HepG2 (cell line): Measurements from ENCODE around the gene TRMT10C. TPM values are rescaled to one million over a fixed set of nuclear protein-coding genes. Genes with fewer than 3 reads are reported as not detected.

Source experiments
- ATAD3A ChIP-seq: sonication (generic); formaldehyde crosslinking; IDR thresholded peaks from 2 replicates; pipeline ENCODE4 v1.4.0; 2020; ENCODE audit warnings: missing genetic modification reagents
- KAT2B ChIP-seq: fragments of 150-350 bp; IDR thresholded peaks from 2 replicates; pipeline ENCODE4 v1.6.1; 2014; ENCODE audit warnings: low read depth, low read length, borderline replicate concordance
- NFATC3 ChIP-seq: sonication (generic); formaldehyde crosslinking; IDR thresholded peaks from 2 replicates; pipeline ENCODE4 v1.5.1; 2020; ENCODE audit warnings: mild to moderate bottlenecking, missing genetic modification reagents
- PRPF4 ChIP-seq: fragments of 200-400 bp; formaldehyde crosslinking; IDR thresholded peaks from 2 replicates; pipeline ENCODE4 v1.6.1; 2016; ENCODE audit warnings: low read length, low read depth; ENCODE audit not compliant: poor library complexity, severe bottlenecking
- PTBP1 ChIP-seq: fragments of 200-400 bp; formaldehyde crosslinking; IDR thresholded peaks from 2 replicates; pipeline ENCODE4 v1.6.1; 2018; ENCODE audit warnings: low read length, low read depth; ENCODE audit not compliant: poor library complexity, severe bottlenecking
- SMC3 ChIP-seq: IDR thresholded peaks from 2 replicates; pipeline ENCODE4 v1.6.1; 2011; ENCODE audit warnings: low read length, improper control_type of control experiment
- TOE1 ChIP-seq: sonication (generic); formaldehyde crosslinking; IDR thresholded peaks from 2 replicates; pipeline ENCODE4 v1.4.0; 2020; ENCODE audit warnings: mild to moderate bottlenecking, missing genetic modification reagents
- ZKSCAN1 ChIP-seq: fragments of 150-350 bp; IDR thresholded peaks from 2 replicates; pipeline ENCODE4 v1.6.1; 2014; ENCODE audit warnings: low read length
- ZNF713 ChIP-seq: sonication (generic); formaldehyde crosslinking; IDR thresholded peaks from 2 replicates; pipeline ENCODE4 v1.4.0; 2020; ENCODE audit warnings: mild to moderate bottlenecking, missing genetic modification reagents
- ZNF839 ChIP-seq: sonication (generic); formaldehyde crosslinking; IDR thresholded peaks from 2 replicates; pipeline ENCODE4 v1.4.0; 2020; ENCODE audit warnings: missing genetic modification reagents, mild to moderate bottlenecking, borderline replicate concordance
- polyA plus RNA-seq, 8 experiments: library from polyadenylated mRNA; depleted of rRNA in 3 of 8; stranded (reverse) in 7 of 8; unstranded in 1 of 8; fragments of >200 nt; fragmentation: Illumina TruSeq in 4 of 8; extraction: Trizol in 4 of 8; gene quantifications; 2 replicates each; pipeline versions ENCODE4 v1.2.1 to v1.2.3, GENCODE V29; 2011 to 2016; ENCODE audit warnings: low read depth in 4 of 8, missing spikeins in 1 of 8, mixed read lengths in 1 of 8; ENCODE audit not compliant: insufficient read depth in 1 of 8
- total RNA-seq, 5 experiments: library from RNA; depleted of rRNA; stranded (reverse); fragments of >200 nt; fragmentation: Illumina TruSeq; extraction: Trizol; gene quantifications; 2 replicates each; pipeline ENCODE4 v1.2.3, GENCODE V29; 2016; ENCODE audit warnings: low read depth in 1 of 5
- TF ChIP-seq, protein P1 (sequence below): sonication (generic); formaldehyde crosslinking; IDR thresholded peaks from 2 replicates; pipeline ENCODE4 v1.5.0; 2020; ENCODE audit warnings: missing genetic modification reagents, mild to moderate bottlenecking, borderline replicate concordance
- TF ChIP-seq, protein P2 (sequence below): sonication (generic); formaldehyde crosslinking; IDR thresholded peaks from 2 replicates; pipeline ENCODE4 v1.4.0; 2020; ENCODE audit warnings: mild to moderate bottlenecking, missing genetic modification reagents
- TF ChIP-seq, protein P3 (sequence below), 2 experiments: sonication (generic) in 1 of 2; formaldehyde crosslinking in 1 of 2; IDR thresholded peaks; 2 replicates each; pipeline versions ENCODE4 v1.6.1 to v1.9.0; 2014 to 2022; ENCODE audit warnings: antibody characterized with exemption in 1 of 2, borderline replicate concordance in 1 of 2, inconsistent platforms in 1 of 2, low read depth in 1 of 2, missing genetic modification reagents in 1 of 2
- TF ChIP-seq, protein P4 (sequence below): sonication (generic); formaldehyde crosslinking; IDR thresholded peaks from 2 replicates; pipeline ENCODE4 v1.5.0; 2020; ENCODE audit warnings: missing genetic modification reagents
- TF ChIP-seq, protein P5 (sequence below): sonication (generic); formaldehyde crosslinking; IDR thresholded peaks from 2 replicates; pipeline ENCODE4 v1.4.0; 2020; ENCODE audit warnings: mild to moderate bottlenecking, low read depth, missing genetic modification reagents
- TF ChIP-seq, protein P6 (sequence below): sonication (generic); formaldehyde crosslinking; IDR thresholded peaks from 2 replicates; pipeline ENCODE4 v1.5.0; 2020; ENCODE audit warnings: mild to moderate bottlenecking, low read depth, missing genetic modification reagents, borderline replicate concordance

TRMT10C gene
- total and polyA plus RNA-seq, 2 of the 13 experiments (the other 11 are each of a cell fraction or from before 2014, with no cell fraction given): 10.8 to 39.2 TPM

DNA sequence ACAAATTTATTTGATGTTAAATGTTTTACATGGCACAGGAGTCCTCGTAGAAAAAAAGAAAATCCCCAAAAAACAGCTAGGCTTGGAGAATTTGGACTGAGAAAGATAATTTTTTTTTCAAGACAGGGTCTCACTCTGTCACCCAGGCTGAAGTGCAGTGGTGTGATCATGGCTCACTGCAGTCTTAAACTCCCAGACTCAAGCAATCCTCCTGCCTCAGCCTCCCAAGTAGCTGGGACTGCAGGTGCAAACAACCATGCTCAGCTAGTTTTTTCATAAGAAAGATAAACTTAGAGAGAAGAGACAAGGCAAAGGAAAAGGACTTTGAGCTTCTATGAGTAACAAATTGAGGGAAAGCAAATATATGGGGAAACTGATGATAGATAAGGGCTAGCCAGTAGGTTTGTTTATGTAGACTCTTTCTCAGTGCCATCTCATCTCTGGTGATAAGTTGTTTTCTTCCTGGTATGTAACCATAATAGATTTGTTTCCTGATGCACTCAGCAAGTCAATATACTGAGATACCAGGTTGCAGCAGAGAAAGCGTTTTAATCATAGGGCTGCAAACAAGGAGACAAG lies 13.1 kb upstream of the TRMT10C start (continued):
- no peak for TF ChIP-seq PTBP1
- TF ChIP-seq TOE1 (CRISPR knock-in tag): no peak
- TF ChIP-seq, protein P1, sequence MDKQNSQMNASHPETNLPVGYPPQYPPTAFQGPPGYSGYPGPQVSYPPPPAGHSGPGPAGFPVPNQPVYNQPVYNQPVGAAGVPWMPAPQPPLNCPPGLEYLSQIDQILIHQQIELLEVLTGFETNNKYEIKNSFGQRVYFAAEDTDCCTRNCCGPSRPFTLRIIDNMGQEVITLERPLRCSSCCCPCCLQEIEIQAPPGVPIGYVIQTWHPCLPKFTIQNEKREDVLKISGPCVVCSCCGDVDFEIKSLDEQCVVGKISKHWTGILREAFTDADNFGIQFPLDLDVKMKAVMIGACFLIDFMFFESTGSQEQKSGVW (CRISPR knock-in tag): no peak
- TF ChIP-seq, protein P2, sequence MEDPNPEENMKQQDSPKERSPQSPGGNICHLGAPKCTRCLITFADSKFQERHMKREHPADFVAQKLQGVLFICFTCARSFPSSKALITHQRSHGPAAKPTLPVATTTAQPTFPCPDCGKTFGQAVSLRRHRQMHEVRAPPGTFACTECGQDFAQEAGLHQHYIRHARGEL (CRISPR knock-in tag): no peak
- no peak for TF ChIP-seq SMC3
- no peak for TF ChIP-seq ZKSCAN1
- TF ChIP-seq ATAD3A (CRISPR knock-in tag): no peak
- TF ChIP-seq, protein P3, sequence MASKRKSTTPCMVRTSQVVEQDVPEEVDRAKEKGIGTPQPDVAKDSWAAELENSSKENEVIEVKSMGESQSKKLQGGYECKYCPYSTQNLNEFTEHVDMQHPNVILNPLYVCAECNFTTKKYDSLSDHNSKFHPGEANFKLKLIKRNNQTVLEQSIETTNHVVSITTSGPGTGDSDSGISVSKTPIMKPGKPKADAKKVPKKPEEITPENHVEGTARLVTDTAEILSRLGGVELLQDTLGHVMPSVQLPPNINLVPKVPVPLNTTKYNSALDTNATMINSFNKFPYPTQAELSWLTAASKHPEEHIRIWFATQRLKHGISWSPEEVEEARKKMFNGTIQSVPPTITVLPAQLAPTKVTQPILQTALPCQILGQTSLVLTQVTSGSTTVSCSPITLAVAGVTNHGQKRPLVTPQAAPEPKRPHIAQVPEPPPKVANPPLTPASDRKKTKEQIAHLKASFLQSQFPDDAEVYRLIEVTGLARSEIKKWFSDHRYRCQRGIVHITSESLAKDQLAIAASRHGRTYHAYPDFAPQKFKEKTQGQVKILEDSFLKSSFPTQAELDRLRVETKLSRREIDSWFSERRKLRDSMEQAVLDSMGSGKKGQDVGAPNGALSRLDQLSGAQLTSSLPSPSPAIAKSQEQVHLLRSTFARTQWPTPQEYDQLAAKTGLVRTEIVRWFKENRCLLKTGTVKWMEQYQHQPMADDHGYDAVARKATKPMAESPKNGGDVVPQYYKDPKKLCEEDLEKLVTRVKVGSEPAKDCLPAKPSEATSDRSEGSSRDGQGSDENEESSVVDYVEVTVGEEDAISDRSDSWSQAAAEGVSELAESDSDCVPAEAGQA (IDR thresholded peaks at IDR 0.05; ENCODE audit: low read depth): no peak
- TF ChIP-seq, protein P3 (CRISPR knock-in tag; IDR thresholded peaks at IDR 0.05; ENCODE audit: borderline replicate concordance): no peak
- no peak for TF ChIP-seq PRPF4
- no peak for TF ChIP-seq ZNF713 (CRISPR knock-in tag)
- TF ChIP-seq, protein P4, sequence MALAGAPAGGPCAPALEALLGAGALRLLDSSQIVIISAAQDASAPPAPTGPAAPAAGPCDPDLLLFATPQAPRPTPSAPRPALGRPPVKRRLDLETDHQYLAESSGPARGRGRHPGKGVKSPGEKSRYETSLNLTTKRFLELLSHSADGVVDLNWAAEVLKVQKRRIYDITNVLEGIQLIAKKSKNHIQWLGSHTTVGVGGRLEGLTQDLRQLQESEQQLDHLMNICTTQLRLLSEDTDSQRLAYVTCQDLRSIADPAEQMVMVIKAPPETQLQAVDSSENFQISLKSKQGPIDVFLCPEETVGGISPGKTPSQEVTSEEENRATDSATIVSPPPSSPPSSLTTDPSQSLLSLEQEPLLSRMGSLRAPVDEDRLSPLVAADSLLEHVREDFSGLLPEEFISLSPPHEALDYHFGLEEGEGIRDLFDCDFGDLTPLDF (CRISPR knock-in tag): no peak
- TF ChIP-seq NFATC3: no peak
- TF ChIP-seq, protein P5, sequence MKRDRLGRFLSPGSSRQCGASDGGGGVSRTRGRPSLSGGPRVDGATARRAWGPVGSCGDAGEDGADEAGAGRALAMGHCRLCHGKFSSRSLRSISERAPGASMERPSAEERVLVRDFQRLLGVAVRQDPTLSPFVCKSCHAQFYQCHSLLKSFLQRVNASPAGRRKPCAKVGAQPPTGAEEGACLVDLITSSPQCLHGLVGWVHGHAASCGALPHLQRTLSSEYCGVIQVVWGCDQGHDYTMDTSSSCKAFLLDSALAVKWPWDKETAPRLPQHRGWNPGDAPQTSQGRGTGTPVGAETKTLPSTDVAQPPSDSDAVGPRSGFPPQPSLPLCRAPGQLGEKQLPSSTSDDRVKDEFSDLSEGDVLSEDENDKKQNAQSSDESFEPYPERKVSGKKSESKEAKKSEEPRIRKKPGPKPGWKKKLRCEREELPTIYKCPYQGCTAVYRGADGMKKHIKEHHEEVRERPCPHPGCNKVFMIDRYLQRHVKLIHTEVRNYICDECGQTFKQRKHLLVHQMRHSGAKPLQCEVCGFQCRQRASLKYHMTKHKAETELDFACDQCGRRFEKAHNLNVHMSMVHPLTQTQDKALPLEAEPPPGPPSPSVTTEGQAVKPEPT: no peak
- TF ChIP-seq, protein P6, sequence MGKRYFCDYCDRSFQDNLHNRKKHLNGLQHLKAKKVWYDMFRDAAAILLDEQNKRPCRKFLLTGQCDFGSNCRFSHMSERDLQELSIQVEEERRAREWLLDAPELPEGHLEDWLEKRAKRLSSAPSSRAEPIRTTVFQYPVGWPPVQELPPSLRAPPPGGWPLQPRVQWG: no peak
- TF ChIP-seq ZNF839 (CRISPR knock-in tag): no peak
- no peak for TF ChIP-seq KAT2B
